HUES64 (cell line): ENCODE measurements around the gene FZR1.

ENCODE experiments used
- H3K27ac ChIP-seq: 2 replicates; pipeline ENCODE4 v1.7.0; 2013; ENCODE audit warnings: low read depth, low read length, inconsistent platforms
- H3K27me3 ChIP-seq: 2 replicates; pipeline ENCODE4 v1.6.1; 2013; ENCODE audit warnings: mild to moderate bottlenecking, low read length; ENCODE audit not compliant: insufficient read depth
- H3K36me3 ChIP-seq: 2 replicates; pipeline ENCODE4 v1.6.1; 2013; ENCODE audit warnings: mild to moderate bottlenecking, low read length; ENCODE audit not compliant: insufficient read depth
- H3K4me1 ChIP-seq: 2 replicates; pipeline ENCODE4 v1.6.1; 2013; ENCODE audit warnings: mild to moderate bottlenecking, low read length, moderate library complexity; ENCODE audit not compliant: insufficient read depth
- H3K4me3 ChIP-seq: 2 replicates; pipeline ENCODE4 v1.5.1; 2013; ENCODE audit warnings: mild to moderate bottlenecking, low read length, moderate library complexity
- H3K9ac ChIP-seq: 2 replicates; pipeline ENCODE4 v1.6.1; 2013; ENCODE audit warnings: mild to moderate bottlenecking, low read depth, low read length
- H3K9me3 ChIP-seq: 2 replicates; pipeline ENCODE4 v1.6.1; 2013; ENCODE audit warnings: low read depth, low read length; ENCODE audit not compliant: insufficient read depth
- WGBS: fragments of 150-250, 120-280 bp; methylation state at CpG from one replicate; pipeline ENCODE4 v1.1.7; 2013; ENCODE audit warnings: missing lambda C conversion rate; 5-methylcytosine and 5-hydroxymethylcytosine counted together

The FZR1 gene

GRCh38 chr19:3510727-3511126 lies 4.6 kb downstream of the FZR1 start:
- Histone ChIP-seq H3K9me3 (no peaks in the 10 kb centered on the region), H3K4me3 (no peak overlapping the region), H3K27me3 (no peaks in the 10 kb centered on the region), H3K4me1 (peaks cover 2% of the 10 kb centered on the region; the same call in 1 of the 2 replicates), H3K36me3 (peaks cover 19% of the 10 kb centered on the region; the same call in 1 of the 2 replicates), H3K9ac (no peak overlapping the region), H3K27ac (no peak overlapping the region)
- 94% methylated on average over 22 of the region's 22 CpGs for WGBS

- H3K9ac ChIP-seq: no peak overlapping the region
- H3K4me1 ChIP-seq: peaks cover 2% of the 10 kb centered on the region; the same call in 1 of the 2 replicates
- no peak overlapping the region for H3K27ac ChIP-seq
- H3K4me3 ChIP-seq: no peak overlapping the region
- H3K27me3 ChIP-seq: no peaks in the 10 kb centered on the region
- H3K36me3 ChIP-seq: peaks cover 19% of the 10 kb centered on the region; the same call in 1 of the 2 replicates
- no peaks in the 10 kb centered on the region for H3K9me3 ChIP-seq
- WGBS: 95% methylated on average over 26 of the region's 26 CpGs
These were observed 5.6 kb downstream of the FZR1 start for GRCh38 chr19:3511506-3512251.

GRCh38 chr19:3512562-3513228 lies 6.6 kb downstream of the FZR1 start:
- Histone ChIP-seq H3K27me3 (no peaks in the 10 kb centered on the region), H3K4me1 (0 out of 2 replicates have a peak, but pooled peaks cover 1% of the 10 kb centered on the region), H3K4me3 (no peak overlapping the region), H3K9ac (no peak overlapping the region), H3K9me3 (no peaks in the 10 kb centered on the region), H3K27ac (no peak overlapping the region), H3K36me3 (peaks cover 19% of the 10 kb centered on the region; the same call in 1 of the 2 replicates)
- 92% methylated on average over 17 of the region's 17 CpGs for WGBS

- H3K36me3 ChIP-seq: peaks cover 19% of the 10 kb centered on the region; the same call in 1 of the 2 replicates
- H3K9ac ChIP-seq: no peak overlapping the region; the same call in 1 of the 2 replicates
- no peaks in the 10 kb centered on the region for H3K27me3 ChIP-seq
- WGBS: 93% methylated on average over 23 of the region's 23 CpGs
- no peak overlapping the region for H3K4me3 ChIP-seq
- H3K27ac ChIP-seq: no peak overlapping the region
- H3K9me3 ChIP-seq: no peaks in the 10 kb centered on the region
- peaks cover 8% of the 10 kb centered on the region for H3K4me1 ChIP-seq
These were observed 7.4 kb downstream of the FZR1 start for GRCh38 chr19:3513229-3514140.

GRCh38 chr19:3514930-3515329 lies 8.8 kb downstream of the FZR1 start:
- Histone ChIP-seq H3K4me1 (peaks cover 19% of the 10 kb centered on the region), H3K9me3 (no peaks in the 10 kb centered on the region), H3K27ac (no peak overlapping the region), H3K9ac (no peak overlapping the region), H3K27me3 (no peaks in the 10 kb centered on the region), H3K36me3 (0 out of 2 replicates have a peak, but pooled peaks cover 8% of the 10 kb centered on the region), H3K4me3 (no peak overlapping the region)
- WGBS: 89% methylated on average over 12 of the region's 12 CpGs

- Histone ChIP-seq H3K36me3 (peaks cover 4% of the 10 kb centered on the region; the same call in 1 of the 2 replicates), H3K9me3 (no peaks in the 10 kb centered on the region), H3K27ac (no peak overlapping the region), H3K4me3 (no peak overlapping the region), H3K9ac (no peak overlapping the region), H3K27me3 (no peaks in the 10 kb centered on the region), H3K4me1 (peaks cover 19% of the 10 kb centered on the region)
- 89% methylated on average over 15 of the region's 15 CpGs for WGBS
These were observed 9.8 kb downstream of the FZR1 start for GRCh38 chr19:3515891-3516422.

GRCh38 chr19:3516675-3517207 lies 10.6 kb downstream of the FZR1 start:
- Histone ChIP-seq H3K27me3 (no peaks in the 10 kb centered on the region), H3K36me3 (peaks cover 4% of the 10 kb centered on the region; the same call in 1 of the 2 replicates), H3K4me1 (peaks cover 19% of the 10 kb centered on the region), H3K9me3 (no peaks in the 10 kb centered on the region), H3K9ac (no peak overlapping the region), H3K4me3 (no peak overlapping the region), H3K27ac (no peak overlapping the region)
- WGBS: 92% methylated on average over 15 of the region's 15 CpGs

- peaks cover 19% of the 10 kb centered on the region for H3K4me1 ChIP-seq
- peaks cover 4% of the 10 kb centered on the region; the same call in 1 of the 2 replicates for H3K36me3 ChIP-seq
- H3K9ac ChIP-seq: no peak overlapping the region
- 94% methylated on average over 2 of the region's 2 CpGs for WGBS
- no peak overlapping the region for H3K4me3 ChIP-seq
- H3K27me3 ChIP-seq: no peaks in the 10 kb centered on the region
- H3K27ac ChIP-seq: peak overlapping the region; percentile 54; the same call in 1 of the 2 replicates
- H3K9me3 ChIP-seq: no peaks in the 10 kb centered on the region
These were observed 11.5 kb downstream of the FZR1 start for GRCh38 chr19:3517638-3518037.

GRCh38 chr19:3518255-3518654 lies 12.1 kb downstream of the FZR1 start:
- Histone ChIP-seq H3K36me3 (peaks cover 6% of the 10 kb centered on the region), H3K27ac (peak overlapping the region; percentile 54), H3K9ac (peak overlapping the region; percentile 23; the same call in 1 of the 2 replicates), H3K27me3 (no peaks in the 10 kb centered on the region), H3K4me1 (peaks cover 19% of the 10 kb centered on the region), H3K4me3 (peak overlapping the region; percentile 5; the same call in 1 of the 2 replicates), H3K9me3 (no peaks in the 10 kb centered on the region)
- 55% methylated on average over 10 of the region's 10 CpGs for WGBS

- Histone ChIP-seq H3K9ac (peak overlapping the region; percentile 23; the same call in 1 of the 2 replicates), H3K27me3 (no peaks in the 10 kb centered on the region), H3K9me3 (no peaks in the 10 kb centered on the region), H3K36me3 (peaks cover 10% of the 10 kb centered on the region), H3K27ac (peak overlapping the region; percentile 54), H3K4me3 (peak overlapping the region; percentile 5; the same call in 1 of the 2 replicates), H3K4me1 (peaks cover 19% of the 10 kb centered on the region)
- WGBS: 90% methylated on average over 2 of the region's 2 CpGs
These were observed 12.5 kb downstream of the FZR1 start for GRCh38 chr19:3518659-3519058.
